Astrocyte (in vitro differentiated cells and primary cell): ENCODE data around the gene PCK2. TPM values are rescaled to one million over a fixed set of nuclear protein-coding genes. Genes with fewer than 3 reads are reported as not detected.

Experiments
- DNase-seq: peaks from one replicate; pipeline ENCODE4 v3.0.0-alpha.2; 2010; ENCODE audit warnings: low read depth
- FAIRE-seq: peaks from 2 replicates; lab custom pipeline; 2011; peaks lifted over from hg19 to GRCh38; lab: Jason Lieb, UNC
- H2AFZ ChIP-seq: 2 replicates; pipeline ENCODE4 v1.6.0; 2012; ENCODE audit warnings: low read depth, low read length, inconsistent platforms
- H3K27ac ChIP-seq: 2 replicates; pipeline ENCODE4 v1.5.1; 2011; ENCODE audit warnings: low read depth, low read length, inconsistent platforms
- H3K27me3 ChIP-seq: 2 replicates; pipeline ENCODE4 v1.6.0; 2011; ENCODE audit warnings: low read length, inconsistent platforms; ENCODE audit not compliant: insufficient read depth
- H3K36me3 ChIP-seq: 2 replicates; pipeline ENCODE4 v1.5.1; 2011; ENCODE audit warnings: low read length, inconsistent platforms; ENCODE audit not compliant: insufficient read depth
- H3K4me1 ChIP-seq: 2 replicates; pipeline ENCODE4 v1.5.1; 2011; ENCODE audit warnings: low read length, inconsistent platforms; ENCODE audit not compliant: insufficient read depth
- H3K4me2 ChIP-seq: 2 replicates; pipeline ENCODE4 v1.6.0; 2012; ENCODE audit warnings: low read length, inconsistent platforms
- H3K4me3 ChIP-seq: 2 replicates; pipeline ENCODE4 v1.5.1; 2011; ENCODE audit warnings: low read depth, mild to moderate bottlenecking, low read length, inconsistent platforms; ENCODE audit not compliant: insufficient read depth
- H3K79me2 ChIP-seq: 2 replicates; pipeline ENCODE4 v1.6.0; 2012; ENCODE audit warnings: mild to moderate bottlenecking, low read length, inconsistent platforms; ENCODE audit not compliant: insufficient read depth
- H3K9ac ChIP-seq: 2 replicates; pipeline ENCODE4 v1.6.0; 2012; ENCODE audit warnings: mild to moderate bottlenecking, low read length, inconsistent platforms
- H3K9me3 ChIP-seq: 2 replicates; pipeline ENCODE4 v1.5.1; 2012; ENCODE audit warnings: low read depth, mild to moderate bottlenecking, low read length, inconsistent platforms; ENCODE audit not compliant: insufficient read depth
- H4K20me1 ChIP-seq: 2 replicates; pipeline ENCODE4 v1.6.0; 2012; ENCODE audit warnings: low read length, inconsistent platforms; ENCODE audit not compliant: insufficient read depth
- H3K27ac Mint-ChIP-seq: one replicate; pipeline ENCODE4 v1.8.0; 2021; ENCODE audit warnings: mild to moderate bottlenecking, mixed read lengths; ENCODE audit not compliant: unreplicated experiment
- H3K27me3 Mint-ChIP-seq: one replicate; pipeline ENCODE4 v1.8.0; 2021; ENCODE audit warnings: low read depth, mixed read lengths; ENCODE audit not compliant: unreplicated experiment
- H3K36me3 Mint-ChIP-seq: one replicate; pipeline ENCODE4 v1.8.0; 2021; ENCODE audit warnings: low read depth, mixed read lengths; ENCODE audit not compliant: unreplicated experiment
- H3K4me1 Mint-ChIP-seq: one replicate; pipeline ENCODE4 v1.8.0; 2021; ENCODE audit warnings: low read depth, mixed read lengths; ENCODE audit not compliant: unreplicated experiment
- H3K4me3 Mint-ChIP-seq: one replicate; pipeline ENCODE4 v1.8.0; 2021; ENCODE audit warnings: mild to moderate bottlenecking, moderate library complexity, mixed read lengths; ENCODE audit not compliant: unreplicated experiment
- H3K9me3 Mint-ChIP-seq: one replicate; pipeline ENCODE4 v1.8.0; 2021; ENCODE audit warnings: mild to moderate bottlenecking, mixed read lengths; ENCODE audit not compliant: unreplicated experiment
- CTCF ChIP-seq: IDR thresholded peaks from 2 replicates; pipeline ENCODE4 v1.5.1; 2011; ENCODE audit warnings: low read depth, mild to moderate bottlenecking, inconsistent platforms, low read length, moderate library complexity; ENCODE audit not compliant: insufficient read depth
- EZH2 ChIP-seq: IDR thresholded peaks from 2 replicates; pipeline ENCODE4 v1.6.1; 2012; ENCODE audit warnings: mild to moderate bottlenecking, low read length, inconsistent platforms; ENCODE audit not compliant: insufficient read depth
- total RNA-seq: library from RNA; stranded (reverse); gene quantifications from 2 replicates; pipeline ENCODE4 v1.2.1, GENCODE V29; 2021

PCK2 gene
- total RNA-seq, 1 donor from 2014 or later, result 73.8 TPM

GRCh38 chr14:24060443-24060842 lies 33.7 kb upstream of the PCK2 start:
- TF ChIP-seq EZH2 (no peak), CTCF (no peak)
- Histone ChIP-seq H3K27ac (no peak overlapping the region), H3K4me1 (no peaks in the 10 kb centered on the region), H3K4me2 (no peak overlapping the region), H3K27me3 (peaks cover 3% of the 10 kb centered on the region), H3K79me2 (no peaks in the 10 kb centered on the region), H4K20me1 (no peaks in the 10 kb centered on the region), H3K9me3 (no peaks in the 10 kb centered on the region), H3K9ac (no peak overlapping the region), H3K36me3 (no peaks in the 10 kb centered on the region), H3K4me3 (no peak overlapping the region), H2AFZ (no peak overlapping the region)
- Mint-ChIP-seq H3K4me1 (no peaks in the 10 kb centered on the region), H3K36me3 (no peaks in the 10 kb centered on the region), H3K9me3 (no peaks in the 10 kb centered on the region), H3K4me3 (no peak overlapping the region), H3K27me3 (peaks cover 62% of the 10 kb centered on the region), H3K27ac (no peak overlapping the region)
- no peak for DNase-seq
- FAIRE-seq, result no peak

- DNase-seq, result no peak
- no peak overlapping the region for H3K4me3 ChIP-seq
- no peaks in the 10 kb centered on the region for H3K9me3 ChIP-seq
- H3K27me3 ChIP-seq, result no peaks in the 10 kb centered on the region
- no peaks in the 10 kb centered on the region for H3K79me2 ChIP-seq
- H2AFZ ChIP-seq, result no peak overlapping the region
- H3K36me3 ChIP-seq, result no peaks in the 10 kb centered on the region
- no peaks in the 10 kb centered on the region for H4K20me1 ChIP-seq
- H3K36me3 Mint-ChIP-seq, result no peaks in the 10 kb centered on the region
- no peak overlapping the region for H3K27ac ChIP-seq
- H3K4me2 ChIP-seq, result no peak overlapping the region
- H3K27me3 Mint-ChIP-seq, result peaks cover 65% of the 10 kb centered on the region
- no peak overlapping the region for H3K9ac ChIP-seq
- TF ChIP-seq CTCF (no peak), EZH2 (no peak)
- FAIRE-seq, result no peak
- H3K9me3 Mint-ChIP-seq, result no peaks in the 10 kb centered on the region
- H3K4me3 Mint-ChIP-seq, result no peak overlapping the region
- H3K4me1 Mint-ChIP-seq, result no peaks in the 10 kb centered on the region
- no peaks in the 10 kb centered on the region for H3K4me1 ChIP-seq
- no peak overlapping the region for H3K27ac Mint-ChIP-seq
Measured at GRCh38 chr14:24060984-24061913, 32.9 kb upstream of the PCK2 start.
